ENCODE data around the gene ARHGEF4.

Gene ARHGEF4

DNA sequence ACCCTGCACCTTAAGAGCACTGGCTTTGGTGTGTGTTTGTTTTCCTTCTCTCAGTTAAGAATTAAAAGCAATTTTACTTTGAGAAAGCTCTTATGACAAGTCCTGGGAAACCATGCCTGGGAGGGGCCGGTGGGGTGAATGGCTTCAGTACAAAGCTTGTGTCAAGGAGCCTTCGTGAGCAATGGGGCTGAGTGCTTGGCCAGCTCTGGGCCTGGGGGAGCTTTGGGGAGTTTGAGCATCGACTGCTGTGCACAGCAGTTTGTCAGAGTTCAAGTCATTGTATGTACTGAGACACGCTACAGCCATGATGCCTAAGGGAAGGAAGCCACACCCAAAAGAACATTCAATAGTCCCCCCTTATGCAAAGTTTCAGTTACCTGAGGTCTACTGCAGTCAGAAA is 75.8 kb downstream of the ARHGEF4 start:
- in situ Hi-C loops (cut with HindIII; ENCODE audit: low sequenced_read_pairs): no loop called here

DNA sequence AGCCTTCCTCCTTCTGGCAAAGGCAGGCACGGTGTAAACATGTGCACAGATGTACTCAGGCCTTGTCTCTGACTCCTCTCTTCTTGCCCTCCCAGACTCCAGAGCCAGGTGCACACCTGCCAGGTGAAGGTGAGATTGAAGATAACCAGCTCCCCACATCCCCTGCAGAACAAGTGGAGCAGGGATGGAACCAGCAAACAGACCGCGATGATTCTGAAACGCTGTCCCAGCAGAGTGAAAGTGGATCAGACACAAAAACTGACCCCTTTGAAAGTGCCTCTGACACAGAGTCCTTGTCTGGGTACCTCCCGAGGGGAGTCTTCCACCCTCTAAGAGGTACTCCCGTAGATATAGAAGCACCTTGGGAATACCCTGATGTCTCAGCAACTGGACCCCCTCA is 77.2 kb downstream of the ARHGEF4 start:
- in situ Hi-C loops (cut with HindIII; ENCODE audit: low sequenced_read_pairs): no loop called here

DNA sequence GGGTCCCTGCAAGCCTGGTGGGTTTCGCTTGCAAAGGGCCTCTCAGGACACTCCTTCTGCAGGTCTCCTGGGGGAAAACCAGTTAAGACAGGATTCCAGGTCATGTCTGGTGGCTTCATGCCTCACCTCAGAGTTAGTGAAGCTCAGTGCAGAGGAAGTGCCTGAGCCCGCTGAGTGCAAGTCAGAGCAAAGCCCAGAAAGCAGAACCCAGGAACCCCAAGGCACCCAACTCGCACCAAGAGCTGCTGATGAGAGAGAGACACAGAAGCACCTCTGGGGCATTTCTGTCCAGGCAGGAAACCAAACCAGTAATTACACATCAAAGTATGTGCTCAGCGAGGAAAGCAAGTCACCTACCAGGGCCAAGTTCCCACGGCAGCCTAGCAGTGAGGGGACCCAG is 78.4 kb downstream of the ARHGEF4 start:
- in situ Hi-C loops (cut with HindIII; ENCODE audit: low sequenced_read_pairs): no loop called here

DNA sequence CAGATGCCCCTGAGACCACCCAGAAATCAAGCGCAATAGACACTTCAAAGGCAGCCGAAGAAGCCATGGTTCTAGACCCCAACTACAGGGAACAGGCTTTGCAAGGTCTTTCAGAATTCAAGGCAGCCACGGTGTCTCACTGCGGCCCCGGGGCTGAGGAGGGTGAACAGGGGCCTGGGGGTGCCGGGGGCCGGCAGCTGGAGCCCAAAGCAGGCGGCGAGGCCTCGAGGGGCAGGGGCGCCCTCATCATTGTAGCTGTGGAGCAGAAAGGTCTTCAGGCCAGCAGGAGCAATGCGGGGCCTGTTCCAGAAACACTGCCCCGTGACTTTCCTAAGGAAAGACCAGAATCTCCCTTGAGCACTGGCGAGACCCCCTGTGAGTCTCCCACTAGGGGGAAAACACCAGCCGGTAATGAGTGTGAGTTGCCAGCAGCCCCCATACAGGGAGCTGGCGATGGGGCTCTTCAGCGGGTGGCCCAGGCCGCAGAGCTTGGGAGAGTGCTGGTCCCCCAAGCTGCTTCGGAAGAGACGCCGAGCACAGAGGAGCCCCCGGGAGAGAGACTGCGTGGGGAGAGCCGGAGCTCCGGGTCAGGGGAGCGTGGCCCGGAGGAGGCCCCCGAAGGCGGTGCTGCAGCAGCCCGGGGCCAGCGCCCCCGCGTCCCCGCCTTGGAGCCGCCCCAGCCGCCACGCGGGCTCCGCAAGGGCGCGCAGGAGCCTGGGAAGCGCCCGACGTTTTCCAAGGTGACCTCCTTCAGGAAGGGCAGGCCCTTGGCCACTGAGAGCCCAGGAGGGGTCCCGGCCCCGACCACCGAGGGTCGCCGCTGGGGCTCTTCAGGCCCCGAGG is 79.1 kb downstream of the ARHGEF4 start:
- in situ Hi-C loops (cut with HindIII; ENCODE audit: low sequenced_read_pairs): no loop called here

DNA sequence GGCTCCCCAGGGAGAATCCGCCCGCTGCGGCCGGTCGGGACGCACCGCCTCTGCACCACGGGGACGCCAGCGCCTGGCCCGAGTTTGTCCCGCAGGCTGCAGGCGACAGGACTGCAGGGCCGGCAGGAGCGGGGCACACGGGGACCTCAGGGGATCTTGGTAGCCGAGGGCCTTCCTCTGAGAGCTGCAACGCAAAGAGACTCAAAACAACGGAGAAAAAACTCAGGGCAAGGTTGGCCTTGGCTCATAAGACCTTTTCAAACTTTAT is 79.7 kb downstream of the ARHGEF4 start:
- in situ Hi-C loops (cut with HindIII; ENCODE audit: low sequenced_read_pairs): no loop called here

DNA sequence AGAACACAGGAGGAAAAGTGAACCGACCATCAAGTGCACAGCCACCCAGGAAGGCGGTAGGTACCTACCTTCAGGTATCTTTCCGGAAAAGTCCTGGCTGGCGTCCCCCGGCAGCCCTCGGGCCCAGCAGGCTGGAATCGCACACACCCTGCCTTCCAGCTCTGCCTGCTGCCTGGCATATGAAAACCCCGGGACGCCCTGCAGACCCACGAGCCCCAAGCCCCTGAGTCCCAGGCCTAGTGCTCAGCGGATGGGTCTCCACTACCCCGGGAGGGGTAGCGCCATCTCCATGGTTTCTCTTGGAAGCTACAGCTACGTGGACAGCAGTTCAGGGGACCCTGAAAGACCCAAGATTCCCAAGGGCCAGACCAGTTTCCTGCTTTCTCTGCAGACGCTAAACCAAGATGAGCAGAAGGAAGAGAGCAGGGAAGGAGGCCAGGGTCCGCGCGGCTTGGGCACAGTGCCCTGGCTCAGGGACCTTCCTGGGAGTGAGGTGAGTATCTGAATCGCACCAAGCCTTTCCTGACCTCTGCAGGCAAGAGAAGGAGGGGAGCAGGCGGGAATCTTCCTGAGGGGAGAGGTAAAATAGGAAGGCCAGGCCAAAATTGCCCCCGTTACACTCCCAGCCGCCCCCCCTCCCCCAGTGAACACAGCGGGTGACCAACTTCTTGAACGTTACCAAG is 80.4 kb downstream of the ARHGEF4 start:
- in situ Hi-C loops (cut with HindIII; ENCODE audit: low sequenced_read_pairs): no loop called here

DNA sequence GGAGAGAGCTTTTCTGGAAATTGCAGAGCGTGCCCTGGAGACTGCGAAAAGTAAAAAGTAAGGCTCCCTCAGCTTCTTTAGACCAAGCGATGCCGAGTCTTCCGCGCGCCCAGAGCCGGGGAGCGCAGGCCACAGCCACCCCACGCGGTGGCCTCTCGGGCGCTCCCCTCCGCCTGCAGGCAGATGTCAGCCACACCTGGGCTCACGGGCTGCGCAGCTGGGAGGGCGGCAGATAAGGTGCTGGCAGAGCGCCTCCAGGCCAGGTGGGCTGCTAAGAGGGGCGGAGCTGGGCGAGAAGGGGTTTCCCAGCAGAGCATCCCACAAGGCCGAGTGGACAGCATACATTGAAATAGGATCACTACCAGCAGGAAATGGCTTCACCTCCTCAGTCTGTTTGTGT is 81.7 kb downstream of the ARHGEF4 start:
- in situ Hi-C loops (cut with HindIII; ENCODE audit: low sequenced_read_pairs): no loop called here

DNA sequence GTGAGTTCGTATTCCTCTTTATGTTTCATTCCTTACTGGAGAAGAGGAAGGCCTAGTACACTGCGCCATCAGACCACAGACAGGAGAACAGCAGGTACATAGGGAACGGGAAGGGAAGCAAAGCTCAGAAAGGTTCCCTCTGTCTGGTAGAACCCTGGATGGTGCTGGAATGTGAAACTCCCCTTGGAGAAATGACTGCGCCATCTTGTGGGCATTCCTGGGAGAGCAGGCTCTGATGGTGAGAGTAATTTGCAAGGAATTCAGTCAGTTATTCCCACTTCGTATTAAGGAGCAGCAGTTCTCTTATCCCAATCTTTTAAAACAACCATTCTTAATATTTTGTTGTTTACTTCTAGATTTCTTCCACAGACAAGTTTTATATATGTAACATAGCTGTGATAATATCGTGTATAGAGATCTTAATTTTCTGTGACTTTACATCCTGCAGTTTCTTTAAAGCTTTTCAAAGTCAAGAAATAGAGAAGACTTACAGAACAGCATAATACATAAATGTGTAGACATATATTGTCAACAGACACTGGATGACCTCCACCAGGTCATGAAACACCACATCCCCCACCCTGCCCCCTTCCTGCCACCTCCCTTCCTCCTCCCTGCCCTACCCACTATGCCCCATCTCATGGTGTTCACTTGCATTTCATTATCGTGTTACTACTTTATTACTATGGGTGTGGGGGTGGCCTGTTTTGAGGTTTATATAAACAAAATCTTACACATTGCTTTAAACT is 83.9 kb downstream of the ARHGEF4 start:
- in situ Hi-C loops (cut with HindIII; ENCODE audit: low sequenced_read_pairs): no loop called here

DNA sequence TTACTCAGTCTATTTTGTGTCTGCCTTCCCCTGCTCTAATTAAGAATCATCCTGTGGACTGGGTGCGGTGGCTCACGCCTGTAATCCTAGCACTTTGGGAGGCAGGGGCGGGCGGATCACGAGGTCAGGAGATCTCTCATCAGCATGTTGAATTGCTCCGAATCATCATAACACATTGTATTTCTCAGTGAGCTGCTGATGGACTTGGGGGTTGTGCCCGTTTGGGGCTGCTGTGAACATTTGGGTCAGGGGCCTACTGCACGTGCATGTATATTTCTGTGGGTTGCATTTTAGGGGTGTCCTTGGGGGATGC is 84.4 kb downstream of the ARHGEF4 start:
- in situ Hi-C loops (cut with HindIII; ENCODE audit: low sequenced_read_pairs): no loop called here

DNA sequence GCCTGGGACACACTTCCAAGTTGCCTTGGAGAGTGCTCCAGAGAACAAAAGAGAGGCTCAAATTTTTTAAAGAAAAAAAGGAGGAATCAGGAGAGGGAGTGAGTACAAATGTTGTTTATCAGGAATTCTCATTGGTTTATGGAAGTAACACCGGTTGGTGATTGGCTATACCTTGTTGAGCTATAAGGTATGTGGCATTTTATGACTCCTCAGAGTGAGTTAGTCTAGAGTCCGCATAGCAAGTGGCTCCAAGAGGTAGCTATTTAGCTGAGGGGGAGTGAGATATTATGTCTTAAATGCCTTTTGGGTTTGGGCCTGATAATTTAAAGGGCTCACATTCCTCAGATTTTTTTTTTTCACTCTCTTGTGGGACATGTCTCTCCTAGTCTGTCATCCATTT is 85.7 kb downstream of the ARHGEF4 start:
- in situ Hi-C loops (cut with HindIII; ENCODE audit: low sequenced_read_pairs): no loop called here

DNA sequence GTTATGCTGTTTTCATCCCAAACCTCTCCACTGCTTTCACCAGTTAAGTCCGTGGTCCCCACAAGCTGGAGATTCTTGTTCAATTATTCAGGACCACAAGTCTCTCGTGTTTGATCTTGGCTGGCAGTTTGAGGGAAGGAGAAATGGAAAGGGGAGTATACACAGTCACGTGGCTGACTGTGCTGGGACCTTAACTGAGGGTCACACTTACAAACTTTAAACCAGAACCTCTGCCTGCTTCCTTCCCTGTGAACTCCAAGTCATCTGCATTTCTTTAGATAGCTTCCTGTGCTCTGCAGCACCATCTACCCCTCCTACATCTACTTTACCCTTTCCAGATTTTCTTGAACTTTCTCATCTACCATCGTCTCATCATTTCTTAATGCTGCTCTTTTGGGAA is 91.7 kb downstream of the ARHGEF4 start:
- in situ Hi-C loops (cut with HindIII; ENCODE audit: low sequenced_read_pairs): no loop called here

DNA sequence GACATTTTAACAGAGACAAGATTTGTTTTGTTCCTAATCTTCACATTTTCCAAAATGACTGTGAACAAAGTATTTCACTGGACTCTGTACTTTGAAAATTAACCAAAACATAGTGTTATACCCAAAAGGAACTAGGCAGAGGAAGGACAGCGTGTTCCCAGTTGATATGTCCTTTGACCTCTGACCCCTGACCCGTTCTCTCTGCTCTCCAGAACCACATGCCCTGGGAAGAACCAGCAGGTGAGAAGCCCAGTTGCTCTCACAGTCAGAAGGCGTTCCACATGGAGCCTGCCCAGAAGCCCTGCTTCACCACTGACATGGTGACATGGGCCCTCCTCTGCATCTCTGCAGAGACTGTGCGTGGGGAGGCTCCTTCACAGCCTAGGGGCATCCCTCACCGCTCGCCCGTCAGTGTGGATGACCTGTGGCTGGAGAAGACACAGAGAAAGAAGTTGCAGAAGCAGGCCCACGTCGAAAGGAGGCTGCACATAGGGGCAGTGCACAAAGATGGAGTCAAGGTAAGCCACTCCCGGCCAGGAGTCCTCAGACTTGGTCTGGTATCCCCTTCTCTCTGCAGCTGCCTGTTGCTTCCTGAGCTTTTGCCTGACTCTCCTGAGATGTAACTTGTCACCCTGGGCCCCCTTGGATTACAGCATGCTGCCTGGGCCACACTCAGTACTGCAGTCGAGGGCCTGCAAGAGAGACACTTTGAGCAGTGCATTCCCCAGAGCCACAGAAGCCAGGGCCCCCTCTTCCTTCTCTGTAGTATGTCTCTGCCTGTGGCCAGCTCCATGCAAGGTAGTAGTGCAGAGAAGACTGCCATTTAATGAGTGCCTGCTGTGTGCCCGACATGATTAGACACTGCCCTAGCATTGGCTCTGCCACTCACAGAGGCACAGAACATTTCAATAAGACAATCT is 94.3 kb downstream of the ARHGEF4 start:
- in situ Hi-C loops (cut with HindIII; ENCODE audit: low sequenced_read_pairs): no loop called here

DNA sequence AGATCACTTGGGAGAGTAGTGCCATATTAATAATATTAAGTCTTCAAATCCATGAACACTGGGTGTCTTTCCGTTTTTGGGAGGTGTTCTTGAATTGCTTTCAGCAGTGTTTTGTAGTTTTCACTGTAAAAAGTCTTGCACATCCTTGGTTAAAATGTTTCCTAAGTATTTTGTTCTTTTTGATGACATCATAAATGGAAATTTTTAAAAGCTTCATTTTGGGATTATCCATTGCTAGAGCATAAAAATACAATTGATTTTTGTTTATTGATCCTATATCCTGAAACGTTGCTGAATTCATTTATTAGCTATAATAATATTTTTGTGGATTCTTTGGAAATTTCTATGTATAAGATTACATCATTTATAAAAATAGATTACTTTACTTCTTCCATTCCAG is 96.8 kb downstream of the ARHGEF4 start:
- in situ Hi-C loops (cut with HindIII; ENCODE audit: low sequenced_read_pairs): no loop called here

DNA sequence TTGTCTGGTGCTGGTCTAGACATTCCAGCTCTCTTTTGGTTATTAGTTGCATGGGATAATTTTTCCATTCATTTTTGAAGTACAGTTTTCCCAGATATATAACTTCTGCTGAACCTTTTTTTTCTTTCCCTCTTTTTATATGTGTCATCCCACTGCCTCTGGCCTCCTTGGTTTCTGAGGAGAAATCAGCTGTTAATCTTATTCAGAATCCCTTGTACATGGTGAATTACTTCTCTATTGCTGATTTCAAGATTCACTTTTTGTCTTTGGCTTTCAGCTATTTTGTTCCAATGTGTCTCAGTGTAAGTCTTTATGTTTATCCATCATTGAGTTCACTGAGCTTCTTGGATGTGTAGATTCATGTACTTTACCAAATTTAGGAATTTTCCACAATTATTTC is 99.7 kb downstream of the ARHGEF4 start:
- in situ Hi-C loops (cut with HindIII; ENCODE audit: low sequenced_read_pairs): no loop called here

DNA sequence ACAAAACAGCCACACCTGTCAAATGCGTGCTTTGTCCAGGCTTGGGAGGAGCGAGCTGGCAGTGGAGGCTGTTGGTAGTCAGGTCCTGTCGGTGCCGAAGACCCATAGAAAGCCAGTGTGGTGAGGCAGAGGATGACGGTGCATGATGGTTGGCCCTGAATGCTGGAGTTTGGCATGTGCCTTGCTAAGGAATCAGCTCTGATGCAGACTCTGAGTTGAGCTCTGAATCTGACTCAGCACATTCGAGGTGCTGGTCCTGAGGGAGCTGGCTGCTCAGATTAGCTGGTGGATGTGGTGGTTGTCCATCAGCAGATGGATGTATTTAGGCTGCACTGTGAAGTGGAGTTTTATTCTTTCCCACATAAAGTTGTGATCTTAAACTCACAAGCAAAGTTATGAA is 111.3 kb downstream of the ARHGEF4 start:
- in situ Hi-C loops (cut with HindIII; ENCODE audit: low sequenced_read_pairs): no loop called here

DNA sequence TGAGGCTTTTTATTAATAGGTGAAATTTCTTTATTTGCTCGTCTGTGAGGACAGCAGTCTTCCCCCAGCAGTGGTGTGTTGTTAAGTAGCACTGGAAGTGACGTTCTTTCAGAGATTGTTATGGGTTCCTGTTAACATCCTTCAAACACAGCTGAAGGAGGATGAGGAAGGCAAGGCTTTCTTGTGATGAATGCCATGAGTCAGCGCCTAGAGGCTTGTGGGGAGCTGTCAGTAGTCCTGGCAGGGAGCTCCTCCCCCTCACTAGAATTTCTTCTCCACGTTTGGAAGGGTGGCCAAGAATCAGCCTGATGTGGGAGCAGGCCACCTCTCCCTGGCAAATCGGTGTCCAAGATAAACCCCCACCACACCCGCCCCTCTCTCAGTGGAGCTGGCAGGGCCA is 113.2 kb downstream of the ARHGEF4 start:
- in situ Hi-C loops (cut with HindIII; ENCODE audit: low sequenced_read_pairs): no loop called here

DNA sequence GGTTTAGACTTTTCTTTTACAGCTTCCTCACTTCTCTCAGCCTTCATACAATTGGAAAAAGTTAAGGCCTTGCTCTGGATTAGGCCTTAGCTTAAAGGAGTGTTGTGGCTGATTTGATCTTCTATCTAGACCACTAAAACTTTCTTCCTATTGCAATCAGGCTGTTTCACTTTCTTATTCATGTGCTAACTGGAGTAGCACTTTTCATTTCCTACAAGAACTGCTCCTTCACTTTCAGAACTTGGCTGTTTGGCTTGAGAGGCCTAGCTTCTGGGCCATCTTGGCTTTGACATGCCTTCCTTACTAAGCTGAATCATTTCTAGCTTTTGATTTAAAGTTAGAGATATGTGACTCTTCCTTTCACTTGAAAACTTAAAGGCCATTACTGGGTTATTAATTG is 114.3 kb downstream of the ARHGEF4 start:
- in situ Hi-C loops (cut with HindIII; ENCODE audit: low sequenced_read_pairs): no loop called here

DNA sequence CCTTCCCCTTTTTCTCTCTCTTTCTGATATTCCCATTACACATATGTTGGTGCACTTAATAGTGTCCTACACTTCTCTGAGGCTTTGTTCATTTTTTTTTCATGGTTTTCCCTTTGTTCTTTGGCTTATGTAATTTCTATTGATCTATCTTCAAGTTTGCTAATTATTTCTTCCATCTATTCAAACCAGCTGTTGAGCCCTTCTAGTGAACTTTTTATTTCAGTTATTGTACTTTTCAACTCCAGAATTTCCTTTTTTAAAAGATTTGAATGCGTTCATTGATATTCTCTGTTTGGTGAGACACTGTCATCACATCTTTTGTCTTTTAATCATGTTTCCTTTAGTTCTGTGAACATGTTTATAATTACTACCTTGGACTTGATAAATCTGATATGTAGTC is 118.2 kb downstream of the ARHGEF4 start:
- in situ Hi-C loops (cut with HindIII; ENCODE audit: low sequenced_read_pairs): no loop called here

DNA sequence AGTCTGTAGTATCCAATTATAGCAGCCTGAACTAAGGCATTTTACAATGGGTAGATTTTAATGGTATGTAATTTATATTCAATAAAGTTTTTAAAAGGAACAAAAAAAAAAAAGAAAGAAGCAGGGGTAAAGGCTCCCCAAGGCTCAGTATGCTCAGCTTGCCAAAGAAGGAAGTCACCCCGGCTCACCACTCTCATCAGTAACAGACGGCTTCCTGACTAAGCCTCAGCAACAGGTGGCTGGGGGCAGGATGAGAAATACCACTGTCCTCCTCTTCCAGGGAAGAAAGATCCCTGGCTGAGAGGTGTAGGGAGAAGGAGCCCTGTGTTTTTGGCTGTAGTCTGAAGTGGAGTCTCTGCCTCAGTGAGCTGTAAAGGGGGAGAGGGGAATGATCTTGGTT is 121.2 kb downstream of the ARHGEF4 start:
- in situ Hi-C loops (cut with HindIII; ENCODE audit: low sequenced_read_pairs): no loop called here

DNA sequence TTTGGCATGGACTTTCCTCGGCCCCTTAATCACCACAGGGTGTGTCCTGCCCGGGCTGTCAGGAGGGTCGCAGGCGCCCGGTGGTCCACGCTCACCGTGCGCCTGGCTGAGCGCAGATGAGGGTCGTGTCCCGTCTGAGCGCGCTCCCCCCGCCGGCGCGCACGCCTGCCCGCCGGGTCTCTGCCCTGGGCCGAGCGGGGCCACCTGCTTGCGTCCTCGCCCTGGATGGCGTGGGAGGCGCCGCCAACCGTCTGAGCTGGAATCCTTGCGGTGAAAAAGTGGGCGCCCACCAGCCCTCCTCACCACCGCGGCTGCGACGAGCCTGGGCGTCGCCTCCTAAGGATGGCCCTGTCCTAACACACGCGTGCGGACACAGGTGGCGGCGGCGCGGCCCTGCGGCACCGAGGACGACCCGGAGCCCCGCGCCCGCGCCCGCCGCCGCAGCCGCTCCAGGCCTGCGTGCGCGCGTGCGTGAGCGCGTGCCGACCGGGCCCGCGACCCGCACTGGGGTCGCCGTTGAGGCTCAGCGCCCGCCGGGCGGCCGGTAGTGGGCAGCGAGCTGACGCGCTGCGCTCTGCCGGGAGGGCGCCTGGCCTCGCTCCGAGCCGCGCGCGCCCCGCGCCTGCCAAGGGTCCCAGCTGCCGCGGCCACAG is 126.6 kb downstream of the ARHGEF4 start:
- in situ Hi-C loops (cut with HindIII; ENCODE audit: low sequenced_read_pairs): no loop called here
